Glutamatergic neuron (in vitro differentiated cells): ENCODE measurements around the gene PLCL2. TPM values are rescaled to one million over a fixed set of nuclear protein-coding genes. Genes with fewer than 3 reads are reported as not detected.

ENCODE experiments used
- DNase-seq: peaks from one replicate; pipeline ENCODE4 v3.0.0; 2022
- H3K27ac Mint-ChIP-seq: one replicate; pipeline ENCODE4 v1.8.0; 2020; ENCODE audit warnings: mild to moderate bottlenecking, mixed read lengths, inconsistent platforms; ENCODE audit not compliant: unreplicated experiment
- H3K27me3 Mint-ChIP-seq: one replicate; pipeline ENCODE4 v1.8.0; 2020; ENCODE audit warnings: mild to moderate bottlenecking, moderate library complexity, mixed read lengths, inconsistent platforms; ENCODE audit not compliant: unreplicated experiment
- H3K36me3 Mint-ChIP-seq: one replicate; pipeline ENCODE4 v1.8.0; 2020; ENCODE audit warnings: mild to moderate bottlenecking, mixed read lengths, inconsistent platforms; ENCODE audit not compliant: unreplicated experiment
- H3K4me1 Mint-ChIP-seq: one replicate; pipeline ENCODE4 v1.8.0; 2020; ENCODE audit warnings: mild to moderate bottlenecking, low read depth, mixed read lengths, inconsistent platforms; ENCODE audit not compliant: unreplicated experiment
- H3K4me3 Mint-ChIP-seq: one replicate; pipeline ENCODE4 v1.8.0; 2020; ENCODE audit warnings: mild to moderate bottlenecking, mixed read lengths, inconsistent platforms; ENCODE audit not compliant: unreplicated experiment
- H3K9me3 Mint-ChIP-seq: one replicate; pipeline ENCODE4 v1.8.0; 2020; ENCODE audit warnings: mild to moderate bottlenecking, moderate library complexity, mixed read lengths, inconsistent platforms; ENCODE audit not compliant: unreplicated experiment
- CTCF ChIP-seq: fragments of 200-600 bp; sonication (generic); IDR thresholded peaks from one replicate; pipeline ENCODE4 v1.5.0; 2021; ENCODE audit not compliant: partially characterized antibody, unreplicated experiment
- total RNA-seq: library from RNA; stranded (reverse); fragmentation: NEBNext Ultra II Directional; extraction: Animal tissue kit (Norgen Biotek cat#: 25700); gene quantifications from one replicate; pipeline ENCODE4 v1.2.1, GENCODE V29; 2021; ENCODE audit not compliant: unreplicated experiment

PLCL2 gene
- total RNA-seq, 1 donor from 2014 or later = 71.1 TPM

GRCh38 chr3:17011728-17012338 is 127.1 kb downstream of the PLCL2 start:
- H3K27me3 Mint-ChIP-seq = no peaks in the 10 kb centered on the region
- no peak for DNase-seq
- peaks cover 6% of the 10 kb centered on the region for H3K36me3 Mint-ChIP-seq
- H3K27ac Mint-ChIP-seq = no peak overlapping the region
- no peaks in the 10 kb centered on the region for H3K9me3 Mint-ChIP-seq
- H3K4me1 Mint-ChIP-seq = peaks cover 18% of the 10 kb centered on the region
- no peak overlapping the region for H3K4me3 Mint-ChIP-seq
- TF ChIP-seq CTCF = no peak

- Mint-ChIP-seq H3K4me3 (peak overlapping the region; percentile 67), H3K4me1 (peaks cover 18% of the 10 kb centered on the region), H3K9me3 (no peaks in the 10 kb centered on the region), H3K27me3 (no peaks in the 10 kb centered on the region), H3K27ac (peak overlapping the region; percentile 92), H3K36me3 (peaks cover 6% of the 10 kb centered on the region)
- no peak for TF ChIP-seq CTCF
- DNase-seq = peak; percentile 23
Observed at GRCh38 chr3:17013050-17013449, 128.3 kb downstream of the PLCL2 start.

GRCh38 chr3:17013571-17013970 is 128.8 kb downstream of the PLCL2 start:
- DNase-seq = no peak
- peaks cover 18% of the 10 kb centered on the region for H3K4me1 Mint-ChIP-seq
- H3K27ac Mint-ChIP-seq = no peak overlapping the region
- H3K36me3 Mint-ChIP-seq = peaks cover 6% of the 10 kb centered on the region
- H3K4me3 Mint-ChIP-seq = no peak overlapping the region
- H3K27me3 Mint-ChIP-seq = no peaks in the 10 kb centered on the region
- no peaks in the 10 kb centered on the region for H3K9me3 Mint-ChIP-seq
- no peak for TF ChIP-seq CTCF

GRCh38 chr3:17014284-17014683 is 129.5 kb downstream of the PLCL2 start:
- H3K4me3 Mint-ChIP-seq = no peak overlapping the region
- H3K9me3 Mint-ChIP-seq = no peaks in the 10 kb centered on the region
- peaks cover 6% of the 10 kb centered on the region for H3K36me3 Mint-ChIP-seq
- no peak for DNase-seq
- TF ChIP-seq CTCF = no peak
- no peak overlapping the region for H3K27ac Mint-ChIP-seq
- no peaks in the 10 kb centered on the region for H3K27me3 Mint-ChIP-seq
- H3K4me1 Mint-ChIP-seq = peaks cover 18% of the 10 kb centered on the region

GRCh38 chr3:17014709-17015108 is 130.0 kb downstream of the PLCL2 start:
- Mint-ChIP-seq H3K27me3 (no peaks in the 10 kb centered on the region), H3K27ac (peak overlapping the region; percentile 31), H3K36me3 (peaks cover 6% of the 10 kb centered on the region), H3K4me1 (peaks cover 18% of the 10 kb centered on the region), H3K9me3 (no peaks in the 10 kb centered on the region), H3K4me3 (no peak overlapping the region)
- DNase-seq = no peak
- no peak for TF ChIP-seq CTCF
